ENCODE results near the gene TERT.

Gene TERT

DNA sequence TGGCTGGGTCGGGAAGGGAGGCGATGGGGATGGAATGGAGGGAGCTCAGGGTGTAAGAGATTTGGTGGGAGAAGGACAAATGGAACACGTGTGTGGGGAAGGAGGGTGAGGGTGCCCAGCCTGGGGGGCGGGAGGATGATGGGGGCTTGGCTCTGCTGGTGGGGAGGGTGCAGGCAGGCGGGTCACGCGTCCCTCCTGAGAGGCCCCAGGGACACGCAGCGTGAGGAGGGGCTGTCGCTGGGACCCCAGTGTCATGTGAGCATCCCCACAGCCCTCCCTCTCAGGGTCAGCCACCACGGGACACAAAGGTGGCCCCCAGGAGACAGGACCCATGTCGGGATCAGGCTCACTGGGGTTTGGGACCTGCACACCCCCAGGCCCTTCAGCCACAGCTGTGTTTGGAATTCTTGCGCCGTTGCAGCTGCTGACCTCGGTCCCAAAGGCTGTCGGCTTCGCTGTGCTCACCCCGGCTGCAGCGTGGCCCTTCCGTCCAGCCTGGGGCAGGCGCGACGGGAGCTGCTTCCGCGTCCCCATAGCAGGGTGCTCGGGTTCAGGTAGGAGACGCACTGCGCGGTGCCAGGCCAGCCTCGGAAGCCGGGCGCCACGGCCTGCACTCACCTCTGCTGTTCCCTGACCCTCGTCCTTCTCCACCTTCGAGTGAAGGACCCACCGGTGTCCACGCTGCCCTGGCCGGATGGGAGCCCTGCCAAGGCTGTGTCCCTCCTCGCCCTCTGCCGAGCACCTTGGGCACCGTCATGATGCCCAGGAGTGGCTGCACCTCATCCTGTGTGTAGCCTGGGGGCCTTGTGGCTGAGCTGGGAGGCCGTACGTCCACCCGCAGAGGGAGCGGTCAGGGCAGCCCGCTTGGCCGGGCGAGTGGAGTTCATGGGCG is 88.1 kb downstream of the TERT start:
- DNase-seq (ENCODE audit: low read depth in 2 of 2): no peak

DNA sequence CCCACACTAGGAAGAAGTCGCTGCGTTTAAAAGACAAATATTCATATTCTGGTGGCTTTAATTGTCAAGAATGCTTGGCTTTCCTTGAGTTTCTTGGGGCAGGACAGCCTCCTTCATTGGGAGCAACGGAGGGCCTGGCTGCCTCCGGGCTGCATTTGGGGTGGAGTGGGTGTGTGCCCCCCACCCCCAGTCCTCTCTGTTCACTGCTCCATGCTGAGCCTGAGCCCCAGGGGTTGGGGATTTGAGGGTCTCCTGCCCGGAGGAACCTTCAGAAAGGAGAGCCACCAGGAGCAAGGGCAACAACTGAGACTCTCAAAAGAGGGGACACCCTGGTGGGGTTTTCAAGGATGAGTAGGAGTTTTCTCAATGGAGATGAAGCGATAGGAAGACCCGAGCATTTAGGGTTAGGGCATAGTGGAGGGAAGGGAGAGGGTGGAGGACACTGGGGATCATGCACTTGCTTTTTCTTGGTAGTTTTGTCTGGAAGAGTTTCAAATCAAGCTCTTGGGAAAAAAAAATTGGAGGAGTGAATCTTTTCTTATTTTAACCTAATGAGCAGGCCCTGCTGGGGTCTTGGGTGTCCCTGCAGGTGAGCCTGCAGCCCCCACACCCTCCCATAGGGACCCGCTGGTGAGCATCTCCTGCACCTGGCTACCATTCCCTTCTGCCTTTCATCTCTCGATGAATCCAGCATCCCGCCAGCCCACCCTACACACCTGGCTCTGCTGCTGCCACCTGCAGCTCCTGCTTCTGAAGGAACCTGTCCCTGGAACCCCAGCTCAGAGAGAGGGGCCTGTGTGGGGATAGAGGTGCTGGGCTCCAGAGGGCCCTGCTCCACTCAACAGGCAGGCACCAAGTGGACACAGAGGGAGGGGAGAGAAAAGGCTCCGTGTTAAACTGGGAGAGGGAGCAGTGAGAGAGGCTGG is 89.3 kb downstream of the TERT start:
- no peak for DNase-seq (ENCODE audit: low read depth in 2 of 2)

- DNase-seq (ENCODE audit: low read depth in 2 of 2): no peak
Observed at GRCh38 chr5:1204693-1205242, 90.1 kb downstream of the TERT start.

GRCh38 chr5:1203968-1204692 is 90.7 kb downstream of the TERT start:
- DNase-seq (ENCODE audit: low read depth in 2 of 2): no peak

DNA sequence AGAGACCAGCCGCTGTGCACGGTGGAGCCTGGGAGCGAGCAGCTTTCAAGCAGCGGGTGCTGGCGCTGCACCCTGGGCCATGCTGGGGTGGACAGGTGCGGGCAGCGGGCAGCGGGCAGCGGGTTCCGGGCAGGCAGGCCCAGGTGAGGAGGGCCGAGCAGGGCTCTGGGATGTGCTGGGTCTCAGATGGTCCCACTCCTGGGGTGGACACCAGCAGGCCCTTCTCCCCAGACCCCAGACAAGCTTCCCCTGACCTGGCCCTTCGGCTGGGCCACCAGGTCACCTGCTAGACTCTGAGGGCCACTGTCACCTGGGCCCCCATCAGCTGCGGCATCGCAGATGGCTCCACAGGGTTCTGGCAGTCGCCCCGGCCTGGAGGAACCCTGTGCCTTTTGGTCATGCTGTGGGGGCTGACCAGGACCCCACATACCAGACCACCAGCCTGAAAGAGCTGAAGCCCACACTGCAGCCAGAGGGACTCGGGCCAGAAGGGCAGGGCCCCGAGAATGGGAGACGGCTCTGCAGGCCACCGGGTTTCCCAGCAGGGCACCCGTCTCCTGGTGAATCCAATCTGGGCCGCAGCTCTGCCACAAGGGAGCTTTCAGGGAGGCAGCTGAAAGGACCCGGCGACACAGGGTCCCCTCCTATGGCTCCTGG is 91.4 kb downstream of the TERT start:
- DNase-seq (ENCODE audit: low read depth in 2 of 2): no peak
